ENCODE results near the gene APC. TPM values are rescaled to one million over a fixed set of nuclear protein-coding genes. Genes with fewer than 3 reads are reported as not detected.
A peak's percentile ranks its signal among the peaks of the same experiment; 100 is the strongest.

Gene APC
- total and polyA plus RNA-seq, 4 donors: 4.1 to 103 (median 23.1) TPM

GRCh38 chr5:112794410-112794809 lies 56.7 kb downstream of the APC start:
- Histone ChIP-seq H3K9me3 (ENCODE audit: control insufficient read depth in 4 of 4, insufficient read depth in 3 of 4, low read length in 3 of 4) (no peaks in the 10 kb centered on the region), H3K4me1 (ENCODE audit: control insufficient read depth in 5 of 5, insufficient read depth in 5 of 5, low read length in 5 of 5) (peaks cover 0 to 5% (median 0%) of the 10 kb centered on the region in 5 donors), H3K27me3 (ENCODE audit: control insufficient read depth in 3 of 3, insufficient read depth in 3 of 3, low read length in 2 of 3) (no peaks in the 10 kb centered on the region), H3K27ac (ENCODE audit: low read depth in 1 of 2, low read length in 1 of 2) (peak overlapping the region in 1 of 2 donors; percentile 9), H3K9ac (ENCODE audit: insufficient read depth in 1 of 2, low read length in 2 of 2) (no peak overlapping the region), H3K4me3 (no peak overlapping the region), H3K36me3 (ENCODE audit: control insufficient read depth in 4 of 4, insufficient read depth in 4 of 4, low read length in 4 of 4) (peaks cover 12 to 36% (median 15%) of the 10 kb centered on the region in 4 donors)
- DNase-seq (no peak), ATAC-seq (ENCODE audit: insufficient read depth, low FRiP score) (no peak)
- no peak for TF ChIP-seq CTCF (IDR thresholded peaks at IDR 0.05; ENCODE audit: control extremely low read depth, extremely low read depth)
- WGBS, 2 donors: 90 to 94% methylated on average over 4 of the region's 4 CpGs

GRCh38 chr5:112795342-112795741 lies 57.7 kb downstream of the APC start:
- no peak for TF ChIP-seq CTCF (IDR thresholded peaks at IDR 0.05; ENCODE audit: control extremely low read depth, extremely low read depth)
- Histone ChIP-seq H3K9ac (ENCODE audit: insufficient read depth in 1 of 2, low read length in 2 of 2) (no peak overlapping the region), H3K27me3 (ENCODE audit: control insufficient read depth in 3 of 3, insufficient read depth in 3 of 3, low read length in 2 of 3) (no peaks in the 10 kb centered on the region), H3K27ac (ENCODE audit: low read depth in 1 of 2, low read length in 1 of 2) (no peak overlapping the region), H3K9me3 (ENCODE audit: control insufficient read depth in 4 of 4, insufficient read depth in 3 of 4, low read length in 3 of 4) (no peaks in the 10 kb centered on the region), H3K36me3 (ENCODE audit: control insufficient read depth in 4 of 4, insufficient read depth in 4 of 4, low read length in 4 of 4) (peaks cover 12 to 36% (median 15%) of the 10 kb centered on the region in 4 donors), H3K4me1 (ENCODE audit: control insufficient read depth in 5 of 5, insufficient read depth in 5 of 5, low read length in 5 of 5) (peaks cover 0 to 5% (median 0%) of the 10 kb centered on the region in 5 donors), H3K4me3 (no peak overlapping the region)
- ATAC-seq (ENCODE audit: insufficient read depth, low FRiP score): no peak
- no peak for DNase-seq
- 78 to 93% methylated on average over 3 of the region's 3 CpGs for WGBS, 2 donors

GRCh38 chr5:112795944-112796678 lies 58.4 kb downstream of the APC start:
- ATAC-seq (ENCODE audit: insufficient read depth, low FRiP score) (no peak), DNase-seq (peak in 1 of 3 donors; percentile 0)
- Histone ChIP-seq H3K4me3 (no peak overlapping the region), H3K36me3 (ENCODE audit: control insufficient read depth in 4 of 4, insufficient read depth in 4 of 4, low read length in 4 of 4) (peaks cover 13 to 30% (median 16%) of the 10 kb centered on the region in 4 donors), H3K9me3 (ENCODE audit: control insufficient read depth in 4 of 4, insufficient read depth in 3 of 4, low read length in 3 of 4) (no peaks in the 10 kb centered on the region), H3K4me1 (ENCODE audit: control insufficient read depth in 5 of 5, insufficient read depth in 5 of 5, low read length in 5 of 5) (peaks cover 0 to 8% (median 0%) of the 10 kb centered on the region in 5 donors), H3K27ac (ENCODE audit: low read depth in 1 of 2, low read length in 1 of 2) (no peak overlapping the region), H3K9ac (ENCODE audit: insufficient read depth in 1 of 2, low read length in 2 of 2) (no peak overlapping the region), H3K27me3 (ENCODE audit: control insufficient read depth in 3 of 3, insufficient read depth in 3 of 3, low read length in 2 of 3) (no peaks in the 10 kb centered on the region)
- 66 to 79% methylated on average over 2 of the region's 2 CpGs for WGBS, 2 donors
- TF ChIP-seq CTCF (IDR thresholded peaks at IDR 0.05; ENCODE audit: control extremely low read depth, extremely low read depth): no peak

Data from lung (tissue), 12 donors.